GM19023 (cell line): ENCODE data around the gene PTGIR.
"Not testable (repeated sequence)": the region's sequence is repeated elsewhere in the genome, so short reads cannot be mapped to it uniquely, and the experiment has no call there.

ENCODE experiments used
- ATAC-seq: cut with Tn5 transposase; IDR thresholded peaks from one replicate; pipeline ENCODE4 v1.9.1; 2021; ENCODE audit warnings: mild to moderate bottlenecking, moderate library complexity; ENCODE audit not compliant: unreplicated experiment

Gene PTGIR

GRCh38 chr19:46639358-46640182, 14.7 kb upstream of the PTGIR start:
- no peak for ATAC-seq

DNA sequence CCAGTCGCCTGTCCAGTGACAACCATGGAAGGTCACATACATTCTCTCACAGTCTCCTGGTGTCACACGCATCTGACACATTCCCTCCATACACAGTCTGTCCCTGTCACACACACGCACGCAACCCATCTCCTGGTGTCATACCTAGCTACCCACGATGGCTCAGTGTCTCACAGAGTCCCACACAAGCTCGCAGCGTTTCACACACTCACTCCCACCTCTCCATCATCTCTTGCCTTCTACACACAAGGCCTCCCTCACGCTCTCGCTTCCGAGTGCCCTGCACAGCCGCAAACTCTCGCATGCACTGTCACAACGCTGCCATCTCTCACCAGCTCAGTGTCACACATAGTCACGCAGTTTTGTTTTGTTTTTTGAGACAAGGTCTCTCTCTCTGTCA, 12.3 kb upstream of the PTGIR start:
- no peak for ATAC-seq

DNA sequence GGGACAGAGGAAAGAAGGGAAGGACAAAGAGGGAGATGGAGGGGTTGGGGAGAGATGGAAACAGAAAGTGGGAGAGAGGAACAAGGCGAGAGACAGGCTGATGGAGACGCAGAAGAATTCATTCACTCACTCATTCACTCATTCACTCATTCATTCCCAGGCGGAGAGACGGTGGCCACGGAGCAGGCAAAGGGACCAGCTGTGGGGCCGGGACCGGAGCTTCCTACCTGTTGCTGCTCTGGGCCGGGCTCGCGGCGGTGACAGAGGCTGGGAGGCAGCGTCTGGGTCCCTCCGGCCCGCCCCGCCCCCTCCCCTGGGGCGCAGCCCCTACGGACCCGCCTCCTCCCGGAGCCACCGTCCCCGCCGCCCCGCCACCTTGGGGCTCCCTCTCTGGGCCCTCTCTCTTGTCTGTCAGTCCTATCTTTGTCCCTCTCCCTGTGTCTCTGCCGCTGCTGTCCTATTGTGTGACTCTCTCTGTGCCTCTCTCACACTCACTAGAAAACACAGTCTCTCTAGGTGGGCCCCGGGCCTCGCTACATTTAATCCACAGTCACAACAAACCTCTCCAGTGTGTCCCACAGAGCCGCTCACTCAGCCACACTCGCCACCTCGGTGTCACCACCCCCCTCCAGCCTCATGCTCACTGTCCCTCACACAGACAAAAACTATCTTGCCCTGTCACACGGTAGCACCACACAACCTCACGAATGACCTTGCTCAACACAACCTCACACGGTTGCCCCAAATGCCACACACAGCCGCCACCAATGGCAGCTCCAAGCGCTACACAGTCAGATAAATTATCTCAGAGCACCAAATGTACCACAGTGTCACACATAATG, 11.3 kb upstream of the PTGIR start, which contains the start of gene GNG8:
GNG8 (minus strand) TSS at position 283 of the 842 bp plus-strand sequence. CDS start 1,520 bp downstream, outside the sequence.
- no peak for ATAC-seq

DNA sequence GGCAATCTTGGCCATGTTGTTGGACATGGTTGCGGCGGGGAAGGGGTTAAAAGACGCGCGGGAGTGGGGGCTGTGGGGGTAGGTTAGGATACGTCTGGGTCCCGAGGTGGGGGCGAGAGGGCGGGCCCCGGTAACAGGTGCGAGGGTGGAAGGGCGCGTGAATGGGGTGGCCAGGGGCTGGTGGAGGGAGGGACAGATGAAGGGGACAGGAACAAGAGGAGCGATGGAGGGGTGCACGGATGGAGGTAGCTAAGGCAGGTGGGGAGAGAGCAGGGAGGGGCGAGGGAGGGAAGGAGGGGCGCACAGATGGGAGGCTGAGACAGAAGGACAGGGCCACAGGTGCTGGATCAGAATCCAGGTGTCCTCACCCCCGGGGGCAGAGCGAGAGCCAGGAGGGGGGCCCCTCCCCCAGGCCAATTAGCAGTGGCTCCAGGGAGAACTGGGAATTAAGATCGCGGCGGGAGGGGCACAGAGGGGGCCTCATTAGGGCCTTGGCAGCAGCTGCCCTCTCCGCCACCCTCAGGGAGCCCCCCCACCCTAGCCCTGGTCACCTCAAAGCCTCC, 9.8 kb upstream of the PTGIR start:
- ATAC-seq: no peak

GRCh38 chr19:46634045-46634655, 9.3 kb upstream of the PTGIR start:
- ATAC-seq: no peak

- ATAC-seq: no peak
These were observed 8.2 kb upstream of the PTGIR start for GRCh38 chr19:46633130-46633529.

DNA sequence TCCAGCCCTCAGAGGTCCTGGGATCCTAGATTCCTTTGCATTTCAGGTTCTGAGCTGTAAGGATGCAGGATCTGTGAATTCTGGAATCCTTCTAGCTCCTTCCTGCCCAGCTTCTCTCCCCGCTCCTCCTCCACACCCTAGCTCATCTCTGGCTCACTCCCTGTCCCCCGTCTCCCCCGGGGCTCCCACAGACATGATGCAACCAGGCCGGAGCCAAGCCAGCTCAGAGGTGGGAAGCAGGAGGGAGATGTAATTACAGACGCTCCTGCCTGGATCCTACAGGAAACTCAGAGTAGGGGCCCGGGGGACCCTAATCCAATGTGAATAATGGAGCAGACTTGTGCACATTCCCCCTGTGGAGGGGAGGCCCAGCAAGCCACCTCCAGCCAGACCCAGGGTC, 6.6 kb upstream of the PTGIR start:
- no peak for ATAC-seq

DNA sequence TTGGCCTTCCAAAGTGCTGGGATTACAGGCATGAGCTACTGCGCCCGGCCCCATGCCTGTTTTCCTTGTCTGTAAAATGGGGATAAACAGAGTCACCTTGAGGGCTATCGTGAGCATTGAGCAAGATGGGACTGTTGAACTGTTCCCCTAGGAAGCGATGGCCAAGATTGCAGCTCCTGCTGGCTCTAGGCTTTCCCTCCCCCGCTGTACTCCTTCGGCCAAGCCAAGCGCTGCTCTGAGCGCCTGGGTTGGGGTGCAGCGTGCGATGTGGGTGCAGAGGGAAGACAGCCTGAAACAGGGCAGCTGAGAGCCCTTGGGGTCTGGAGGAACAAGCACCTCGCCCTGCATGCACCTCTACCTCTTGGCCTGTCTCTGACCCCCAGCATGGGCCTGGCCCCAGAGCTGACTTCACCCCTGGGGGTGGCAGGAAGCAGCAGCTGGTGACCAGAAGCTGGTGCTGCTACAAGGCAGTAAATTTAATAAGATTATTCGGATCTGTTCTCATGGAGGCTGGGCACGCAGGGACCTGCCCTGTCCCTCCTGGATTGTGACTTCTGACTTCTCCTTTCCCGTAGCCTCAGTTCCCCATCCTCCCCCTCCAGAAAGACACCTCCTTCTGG, 5.8 kb upstream of the PTGIR start:
- ATAC-seq: no peak

- no peak for ATAC-seq
These were observed 4.7 kb upstream of the PTGIR start for GRCh38 chr19:46629546-46630025.

GRCh38 chr19:46628970-46629369, 4.1 kb upstream of the PTGIR start:
- ATAC-seq: not testable (repeated sequence)

GRCh38 chr19:46626446-46626845, 1.6 kb upstream of the PTGIR start:
- no peak for ATAC-seq

GRCh38 chr19:46625731-46626130, 842 bp upstream of the PTGIR start:
- ATAC-seq: no peak

GRCh38 chr19:46623915-46624502, 880 bp downstream of the PTGIR start:
- no peak for ATAC-seq

DNA sequence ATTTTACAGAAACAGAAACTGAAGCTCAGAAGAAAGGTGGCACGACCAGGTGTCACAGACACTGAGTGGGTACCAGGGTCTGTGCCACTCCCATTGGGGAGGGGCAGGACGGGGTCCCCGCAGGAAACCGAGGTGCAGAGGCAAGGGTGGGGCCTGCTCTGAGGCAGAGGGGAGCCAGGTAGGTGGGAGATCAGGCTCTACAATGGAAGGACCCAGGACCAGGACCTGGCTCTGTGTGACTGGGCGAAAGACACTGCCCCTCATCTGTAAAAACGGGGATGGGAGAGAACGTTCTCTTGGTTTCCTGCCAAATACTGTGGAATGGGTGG, 2.8 kb downstream of the PTGIR start:
- ATAC-seq: no peak

DNA sequence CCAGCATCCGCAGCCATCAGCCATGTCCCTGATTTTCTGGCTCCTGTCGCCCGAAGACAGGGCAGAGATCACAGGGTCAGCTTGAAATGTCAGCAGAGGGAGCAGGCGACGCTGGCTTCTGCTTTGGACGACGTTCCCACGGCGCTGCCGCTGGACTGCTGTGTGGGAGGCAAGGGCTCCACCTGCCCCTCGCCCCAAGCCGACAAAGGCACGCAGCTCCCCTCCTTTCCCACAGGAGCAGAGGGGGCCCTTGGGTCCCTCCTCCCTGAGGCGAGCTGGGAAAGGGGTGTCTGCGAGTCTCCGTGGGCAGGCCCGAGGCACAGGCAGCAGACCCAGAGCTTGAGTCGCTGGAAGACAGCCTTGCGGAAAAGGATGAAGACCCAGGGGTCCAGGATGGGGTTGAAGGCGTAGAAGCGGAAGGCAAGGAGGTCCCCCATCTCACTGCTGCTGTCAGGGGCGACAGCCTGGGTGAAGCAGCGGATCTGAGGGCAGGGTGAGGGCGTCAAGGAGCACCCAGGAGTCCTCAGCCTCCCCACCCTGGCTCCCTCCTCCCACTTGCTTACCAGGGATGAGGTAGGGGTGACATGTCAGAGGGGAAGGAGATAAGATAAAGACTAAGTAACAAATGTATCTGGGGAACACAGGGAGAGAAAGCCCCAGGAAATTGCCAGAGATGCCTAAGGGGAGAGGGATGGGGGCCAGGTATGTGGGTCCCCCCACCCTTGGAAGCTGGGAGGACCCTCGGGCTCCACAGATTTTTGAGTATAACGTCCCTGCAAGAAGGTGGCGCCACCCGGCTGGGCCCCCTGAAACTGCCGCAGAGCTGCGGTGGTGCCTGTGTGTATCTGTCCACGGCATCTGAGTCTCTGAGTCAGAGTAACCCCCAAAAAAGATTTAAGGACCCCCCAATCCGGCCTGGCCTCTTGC, 3.4 kb downstream of the PTGIR start:
- ATAC-seq: no peak

- no peak for ATAC-seq
These were observed 4.2 kb downstream of the PTGIR start for GRCh38 chr19:46620716-46621115.

DNA sequence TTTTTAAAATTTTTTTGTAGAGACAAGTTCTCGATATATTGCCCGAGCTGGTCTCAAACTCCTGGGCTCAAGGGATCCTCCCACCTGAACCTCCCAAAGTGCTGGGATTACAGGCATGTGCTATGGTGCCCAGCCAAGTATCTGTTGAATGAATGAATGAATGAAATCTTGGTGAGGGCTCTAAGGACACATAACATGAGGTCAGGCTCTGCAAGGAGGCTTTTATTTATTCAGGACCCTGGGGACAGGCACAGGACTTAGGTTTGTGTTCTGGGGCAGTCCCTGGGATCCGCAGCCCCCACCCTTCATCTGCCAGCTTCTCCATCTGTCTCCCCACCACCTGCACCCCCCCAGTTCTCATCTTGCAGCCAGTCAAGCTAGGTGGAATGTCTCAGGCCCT, 4.6 kb downstream of the PTGIR start:
- no peak for ATAC-seq

GRCh38 chr19:46618670-46619231, 6.1 kb downstream of the PTGIR start:
- no peak for ATAC-seq

DNA sequence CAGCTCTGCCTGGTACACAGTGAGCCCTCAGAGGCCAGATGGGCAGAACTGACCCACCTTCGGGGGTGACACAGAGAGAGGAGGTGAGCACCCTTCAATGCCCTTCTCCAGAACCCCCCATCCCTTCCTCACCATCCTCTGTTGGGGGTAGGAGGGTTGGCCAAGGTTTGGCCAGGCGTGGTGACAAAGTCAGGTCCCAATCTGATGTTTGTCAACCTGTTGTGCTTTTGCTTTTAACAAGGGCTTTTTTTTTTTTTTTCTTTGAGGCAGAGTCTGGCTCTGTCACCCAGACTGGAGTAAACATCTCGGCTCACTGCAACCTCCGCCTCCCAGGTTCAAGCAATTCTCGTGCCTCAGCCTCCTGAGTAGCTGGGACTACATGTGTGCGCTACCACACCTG, 7.3 kb downstream of the PTGIR start:
- ATAC-seq: no peak
